Stimulated activated naive CD4-positive, alpha-beta T cell treated with Interleukin-2 at 50 U/mL for 16 hours (primary cell): ENCODE results near the gene SRGAP2B.
"Not testable (repeated sequence)": the region's sequence is repeated elsewhere in the genome, so short reads cannot be mapped to it uniquely, and the experiment has no call there.

Experiments used
- DNase-seq: peaks from one replicate; lab custom pipeline; 2025; lab: John Stamatoyannopoulos, UW

The SRGAP2B gene

GRCh38 chr1:144946525-144947480 is 148.3 kb downstream of the SRGAP2B start:
- DNase-seq = not testable (repeated sequence)

DNA sequence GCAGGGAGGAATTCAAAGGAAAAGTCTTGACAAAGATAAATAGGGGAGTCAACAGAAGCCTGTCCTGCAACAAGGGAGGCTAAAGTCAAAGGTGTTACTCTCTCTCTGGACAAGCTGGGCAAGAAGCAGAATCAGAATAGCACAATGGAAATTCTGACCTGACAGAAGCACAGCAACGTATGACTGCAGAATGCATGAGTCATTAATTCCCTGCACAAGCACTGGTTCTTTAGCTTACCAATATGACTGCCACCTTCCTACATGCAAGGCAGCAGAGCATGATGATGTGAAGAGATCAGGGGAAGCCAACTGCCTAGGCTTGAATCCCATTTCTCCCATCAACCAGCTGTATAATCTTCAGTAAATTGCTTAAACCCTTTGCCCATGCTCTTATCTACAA is 153.4 kb downstream of the SRGAP2B start:
- DNase-seq = not testable (repeated sequence)

DNA sequence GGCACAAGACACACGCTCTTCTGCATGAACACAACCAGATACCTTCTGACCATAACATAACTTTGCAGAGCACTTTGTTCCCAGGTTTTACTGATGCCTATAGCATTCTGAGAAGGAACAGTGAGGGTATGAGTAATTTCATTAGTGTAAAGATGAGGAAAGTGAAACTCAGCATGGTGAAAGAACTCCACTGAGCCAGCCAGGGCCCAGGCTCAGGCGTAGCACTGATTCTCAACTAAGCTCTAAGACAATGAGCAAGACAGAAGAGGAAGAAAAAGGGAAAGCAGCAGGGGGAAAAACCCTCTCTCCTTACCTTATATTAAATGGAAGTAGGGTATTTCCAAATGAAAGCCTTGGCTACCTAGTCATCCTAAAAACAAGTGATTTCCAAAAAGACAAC is 155.1 kb downstream of the SRGAP2B start:
- DNase-seq = not testable (repeated sequence)

DNA sequence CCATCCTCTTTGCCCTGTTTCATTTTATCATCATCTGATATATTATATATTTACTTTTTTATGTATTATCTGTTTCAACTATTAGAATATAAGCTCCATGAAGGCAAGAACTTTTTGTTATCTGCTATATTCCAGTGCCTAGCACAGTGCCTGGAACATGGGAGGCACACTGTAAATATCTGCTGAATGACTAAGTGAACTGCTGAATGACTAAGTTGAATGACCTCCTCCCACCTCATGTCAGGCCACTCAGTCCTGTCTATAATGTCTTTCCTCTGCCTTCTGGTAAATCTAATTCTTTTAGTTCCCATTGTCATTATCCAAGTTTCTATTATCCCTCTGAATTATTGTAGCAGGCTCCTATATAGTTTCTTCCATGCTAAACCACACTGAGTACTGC is 156.5 kb downstream of the SRGAP2B start:
- not testable (repeated sequence) for DNase-seq

DNA sequence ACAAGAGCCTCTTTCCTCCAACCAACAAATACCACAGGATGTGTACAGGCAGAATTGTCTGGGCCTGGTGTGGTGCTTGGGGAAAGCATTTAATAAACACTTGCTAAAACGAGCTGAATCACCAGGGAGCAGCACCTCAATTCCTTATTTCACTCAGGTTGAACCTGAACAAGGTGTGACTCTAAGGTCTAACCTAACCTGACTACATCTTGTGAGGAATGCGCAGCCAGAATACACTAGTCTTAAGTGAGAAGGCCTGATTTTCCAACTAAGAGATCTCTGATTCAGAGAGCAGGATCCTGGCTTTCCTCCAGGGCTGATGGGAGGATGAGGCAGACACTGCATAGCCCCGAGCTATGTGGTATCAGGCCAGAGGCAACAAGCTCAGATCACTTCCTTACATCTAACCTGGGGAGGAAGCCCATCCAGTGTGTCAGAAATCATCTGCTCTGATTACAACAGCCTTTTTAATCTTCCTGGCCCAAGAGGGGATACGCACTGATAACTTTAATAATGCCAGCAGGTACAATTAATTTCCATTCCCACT is 158.9 kb downstream of the SRGAP2B start:
- not testable (repeated sequence) for DNase-seq

DNA sequence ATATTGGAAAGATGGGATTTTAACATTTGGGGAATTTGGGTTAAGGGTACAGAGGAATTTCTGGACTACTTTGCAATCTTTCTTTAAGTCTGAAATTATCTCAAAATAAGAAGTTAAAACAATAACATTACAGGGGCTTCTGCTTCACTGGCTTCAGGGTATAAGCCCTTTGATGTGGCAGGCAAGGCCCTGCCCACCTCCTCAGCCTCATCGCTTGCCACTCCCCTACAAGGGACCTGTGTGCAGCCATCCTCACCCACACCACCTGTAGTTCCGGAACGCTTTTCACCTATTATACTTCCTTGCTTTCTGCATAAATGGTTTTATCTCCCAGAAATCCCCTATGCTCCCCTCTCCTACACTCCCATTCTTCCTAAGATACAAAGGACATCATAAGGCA is 159.8 kb downstream of the SRGAP2B start:
- DNase-seq = not testable (repeated sequence)

DNA sequence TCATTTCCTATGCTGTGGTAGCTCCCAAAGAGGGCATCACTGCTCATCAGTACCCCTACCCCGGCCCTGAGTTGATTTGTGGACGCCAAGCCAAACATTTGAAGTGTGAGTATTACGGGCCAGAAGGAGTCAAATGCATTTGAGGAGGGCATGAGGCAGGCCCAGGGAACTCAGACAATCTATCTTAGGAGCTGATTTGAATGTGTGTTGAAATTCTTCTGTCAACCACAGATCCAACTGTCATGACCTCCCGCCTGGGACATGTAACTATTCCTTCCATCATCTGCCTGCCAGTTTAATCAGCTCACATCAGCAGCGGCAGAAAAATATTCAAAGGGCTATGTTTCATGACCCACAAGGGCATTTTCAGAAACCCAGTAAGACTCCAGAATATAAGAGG is 162.1 kb downstream of the SRGAP2B start:
- DNase-seq = not testable (repeated sequence)

DNA sequence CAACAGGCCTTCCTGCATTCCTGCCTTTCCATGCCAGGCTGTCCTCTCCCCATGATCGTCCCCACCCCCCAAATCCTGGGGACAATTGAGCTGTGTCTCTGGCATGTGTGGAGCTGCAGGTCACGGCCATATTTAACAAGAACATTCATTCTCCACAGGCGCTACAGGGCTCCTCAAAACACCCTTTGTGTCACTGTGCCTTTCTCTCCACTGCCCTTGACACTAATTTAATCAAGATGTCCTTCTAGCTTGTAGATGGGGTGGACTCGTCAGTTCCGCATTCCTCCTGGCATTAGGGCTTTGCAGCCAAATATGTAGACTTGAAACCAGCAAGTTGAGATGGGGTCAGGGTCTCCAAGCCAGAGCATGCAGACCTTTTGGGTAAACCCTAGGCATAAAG is 163.0 kb downstream of the SRGAP2B start:
- not testable (repeated sequence) for DNase-seq

GRCh38 chr1:144931553-144931952 is 163.6 kb downstream of the SRGAP2B start:
- DNase-seq = not testable (repeated sequence)

- not testable (repeated sequence) for DNase-seq
Measured at GRCh38 chr1:144930085-144930777, 164.9 kb downstream of the SRGAP2B start.

GRCh38 chr1:144927292-144927691 is 167.8 kb downstream of the SRGAP2B start:
- DNase-seq = not testable (repeated sequence)

- not testable (repeated sequence) for DNase-seq
Measured at GRCh38 chr1:144923640-144924039, 171.5 kb downstream of the SRGAP2B start.

DNA sequence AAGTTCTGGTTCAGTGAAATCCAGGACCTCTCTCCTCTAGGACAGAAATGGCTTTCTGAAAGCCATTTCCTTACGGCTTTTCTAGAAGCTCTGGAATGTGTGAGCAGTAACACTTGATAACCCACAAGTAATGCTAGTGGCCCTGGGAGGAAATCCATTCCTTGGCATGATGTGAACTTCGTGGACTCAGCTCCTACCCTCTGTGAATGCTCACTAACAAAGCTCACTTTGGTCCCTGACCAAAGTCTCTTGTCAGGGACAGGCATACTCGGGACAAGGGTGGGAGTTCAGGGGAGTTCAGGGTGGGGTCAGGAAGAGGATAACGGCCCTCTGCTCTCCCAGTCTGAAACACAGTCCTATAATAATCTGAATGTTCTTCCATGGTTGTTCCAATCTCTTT is 172.3 kb downstream of the SRGAP2B start:
- DNase-seq = not testable (repeated sequence)

GRCh38 chr1:144919106-144919505 is 176.0 kb downstream of the SRGAP2B start:
- not testable (repeated sequence) for DNase-seq

DNA sequence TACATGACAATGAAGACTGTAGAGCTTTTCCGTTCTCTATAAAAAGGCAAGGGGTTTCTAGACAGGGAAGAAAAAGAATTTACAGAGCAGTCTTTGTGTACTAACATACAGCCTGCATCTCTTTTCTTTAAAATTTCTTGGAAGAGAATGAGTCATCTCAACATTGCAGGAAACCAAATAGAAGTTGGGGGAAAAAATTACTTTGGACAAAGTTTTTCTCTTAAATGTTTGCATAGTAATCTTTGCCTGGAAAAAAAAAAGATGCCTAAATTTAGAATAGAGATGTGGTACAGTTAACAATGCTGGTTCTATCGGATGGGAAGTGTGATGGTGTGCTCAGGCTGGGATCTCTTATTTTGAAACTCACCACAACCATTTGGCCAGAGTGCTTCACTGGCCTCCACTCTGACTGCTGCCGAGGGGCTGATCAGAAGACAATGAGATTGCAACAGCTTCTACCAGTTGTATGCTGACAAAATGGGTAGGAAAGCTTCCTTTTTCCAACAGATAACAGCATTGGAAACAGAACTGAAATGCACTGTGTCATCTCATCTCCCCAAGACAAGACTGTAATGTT is 177.0 kb downstream of the SRGAP2B start:
- not testable (repeated sequence) for DNase-seq

- DNase-seq = not testable (repeated sequence)
Measured at GRCh38 chr1:144917154-144918026, 177.7 kb downstream of the SRGAP2B start.

DNA sequence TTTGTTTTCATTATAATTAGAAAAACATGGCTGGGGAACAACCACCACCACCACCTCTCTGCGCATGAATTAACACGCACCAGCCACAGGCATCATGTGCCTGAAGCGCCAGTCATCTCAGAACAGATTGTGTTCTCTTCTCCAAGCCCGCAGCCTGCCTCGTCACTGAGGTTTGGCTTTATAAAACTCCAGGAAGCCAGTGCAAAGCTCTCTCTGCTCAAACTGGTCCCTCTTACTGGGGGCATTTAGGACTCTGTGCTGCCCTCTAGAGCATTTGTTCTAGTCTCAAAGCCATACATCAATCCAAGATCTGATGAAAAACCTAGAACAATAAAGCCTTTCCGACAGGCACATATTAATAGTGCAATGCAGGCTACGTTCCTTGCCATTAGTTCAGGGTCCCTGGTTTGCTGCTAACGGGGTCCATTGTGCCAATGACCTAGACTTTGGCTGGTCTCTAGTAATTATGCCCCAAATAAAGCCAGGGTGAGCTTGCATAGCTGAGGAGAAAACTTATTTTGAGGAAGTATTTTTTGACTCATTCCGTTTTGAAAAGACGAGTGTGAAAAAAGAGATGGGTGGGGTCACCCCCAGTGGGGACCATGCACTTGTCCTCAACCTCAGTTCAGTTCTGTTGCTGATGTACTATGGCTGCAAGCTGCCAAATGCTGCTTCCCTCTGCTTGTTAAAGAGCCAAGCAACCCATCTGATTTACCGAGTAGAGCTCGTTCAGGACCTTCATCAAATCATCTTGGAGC is 181.0 kb downstream of the SRGAP2B start:
- DNase-seq = not testable (repeated sequence)

- not testable (repeated sequence) for DNase-seq
Measured at GRCh38 chr1:144913458-144913857, 181.7 kb downstream of the SRGAP2B start.

DNA sequence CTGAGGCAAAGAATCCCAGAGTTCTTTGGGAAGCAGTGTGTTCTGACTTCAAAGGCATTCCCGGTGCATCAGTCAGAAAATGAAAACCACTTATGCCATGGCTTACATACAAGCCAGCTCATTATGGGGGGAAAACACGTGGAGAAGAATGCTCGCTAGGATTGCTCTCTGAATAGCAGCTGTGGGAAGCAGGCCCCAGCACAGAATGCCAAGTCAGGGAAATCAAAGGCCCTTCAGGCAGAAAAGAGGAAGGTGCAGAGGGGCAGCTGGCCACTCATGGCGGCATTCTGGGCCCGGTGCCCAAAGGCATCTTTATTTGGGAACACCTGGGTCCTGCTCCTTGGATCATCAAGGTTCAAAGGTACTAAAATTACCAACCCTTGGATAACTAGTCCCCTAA is 184.4 kb downstream of the SRGAP2B start:
- not testable (repeated sequence) for DNase-seq

- DNase-seq = not testable (repeated sequence)
Measured at GRCh38 chr1:144900841-144901240, 194.3 kb downstream of the SRGAP2B start.
